NCI-H2029 treated with DMSO at 0.1 percent for 48 hours (cell line): ENCODE data around the gene PDXDC1.
"Not testable (repeated sequence)": the region's sequence is repeated elsewhere in the genome, so short reads cannot be mapped to it uniquely, and the experiment has no call there.

Experiments used
- DNase-seq: peaks from one replicate; lab custom pipeline; 2025; lab: John Stamatoyannopoulos, UW

PDXDC1 gene

DNA sequence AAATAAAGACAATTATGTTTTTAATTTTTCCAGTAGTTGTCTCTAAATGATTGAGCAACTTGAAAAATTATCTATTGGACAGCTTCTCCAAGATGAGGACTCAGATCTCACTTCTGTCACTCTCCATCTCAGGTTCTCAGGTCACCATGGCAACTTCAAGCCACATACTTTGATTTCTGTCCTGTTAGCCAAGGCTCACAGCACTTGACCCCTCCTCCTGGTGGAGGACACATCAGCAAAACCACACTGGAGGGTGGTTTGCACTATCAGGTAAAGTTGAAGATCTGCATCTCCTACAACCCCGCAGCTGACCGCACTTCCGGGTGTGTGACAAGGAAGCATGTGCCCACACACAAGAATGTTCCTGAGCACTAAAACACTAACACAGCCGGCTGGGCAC is 91.1 kb downstream of the PDXDC1 start:
- not testable (repeated sequence) for DNase-seq

DNA sequence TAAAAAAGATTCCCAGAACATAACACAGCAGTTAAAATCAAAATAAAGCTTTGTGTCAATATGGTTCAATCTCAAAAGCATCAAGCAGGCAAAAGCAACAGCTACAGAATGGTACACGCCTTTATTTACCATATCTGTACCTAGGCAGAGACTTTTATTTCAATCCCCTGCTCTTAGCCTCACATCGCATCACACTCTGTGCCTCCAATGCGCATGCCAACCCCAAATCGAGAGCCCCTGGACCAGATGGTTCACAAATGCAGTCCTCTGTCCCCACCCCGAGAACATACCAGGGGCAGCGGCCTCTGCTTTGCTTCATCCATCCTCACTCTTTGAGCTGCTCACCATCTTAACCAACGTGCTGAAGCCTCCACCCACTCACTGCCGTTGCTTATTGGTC is 91.9 kb downstream of the PDXDC1 start:
- DNase-seq: not testable (repeated sequence)

DNA sequence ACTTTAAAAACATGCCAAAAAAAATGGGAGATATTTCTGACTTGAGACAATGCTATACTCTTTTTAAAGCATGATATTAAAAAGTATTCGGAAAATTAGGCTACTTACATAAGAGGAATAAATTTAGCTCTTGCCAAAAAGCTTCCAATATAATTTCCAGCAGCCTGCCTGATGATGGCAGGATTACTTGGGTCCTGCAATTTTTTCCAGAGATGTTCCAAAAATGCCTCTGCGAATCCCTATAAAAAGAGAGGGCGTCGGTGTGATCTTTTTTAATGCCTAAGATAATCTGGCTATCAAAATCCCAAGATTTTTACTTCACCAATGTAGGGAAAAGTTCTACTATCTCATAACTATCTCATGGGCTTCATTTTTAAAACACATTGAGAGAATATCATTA is 96.2 kb downstream of the PDXDC1 start:
- DNase-seq: not testable (repeated sequence)

DNA sequence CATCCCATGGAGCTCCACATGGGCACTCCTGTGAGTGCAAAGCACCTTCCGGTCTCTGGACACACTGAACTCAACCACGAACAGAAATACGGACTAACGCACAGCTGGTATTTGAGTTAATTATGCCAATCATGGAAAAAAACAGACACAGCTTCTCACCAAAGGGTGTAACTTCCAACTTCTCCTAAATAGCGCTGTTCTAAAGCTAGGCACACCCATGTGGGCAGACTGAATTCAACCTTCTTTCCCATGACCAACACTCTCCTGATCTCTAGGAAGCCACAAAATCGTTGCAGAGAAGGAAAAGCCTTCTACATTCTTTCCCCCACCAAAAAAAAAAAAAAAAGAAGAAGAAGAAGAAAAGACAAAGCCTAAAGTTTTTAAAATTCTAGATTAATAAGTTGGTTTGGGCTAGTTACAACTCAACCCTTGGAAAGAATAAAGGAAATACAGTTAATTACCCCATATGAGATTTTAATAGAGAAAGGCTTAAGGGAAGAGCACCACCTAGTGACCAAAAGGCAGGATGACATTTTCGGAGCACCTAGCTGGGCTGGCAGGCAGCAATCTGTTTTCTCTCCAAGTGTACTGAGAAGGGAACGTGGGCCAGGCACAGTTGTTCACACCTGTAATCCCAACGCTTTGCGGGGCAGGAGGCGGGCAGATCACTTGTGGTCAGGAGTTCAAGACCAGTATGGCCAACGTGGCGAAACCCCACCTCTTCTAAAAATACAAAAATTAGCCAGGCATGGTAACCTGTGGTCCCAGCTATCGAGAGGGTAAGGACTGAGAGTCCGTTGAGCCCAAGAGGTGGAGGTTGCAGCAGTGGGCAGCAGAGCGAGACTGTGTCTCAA is 97.3 kb downstream of the PDXDC1 start:
- DNase-seq: not testable (repeated sequence)

DNA sequence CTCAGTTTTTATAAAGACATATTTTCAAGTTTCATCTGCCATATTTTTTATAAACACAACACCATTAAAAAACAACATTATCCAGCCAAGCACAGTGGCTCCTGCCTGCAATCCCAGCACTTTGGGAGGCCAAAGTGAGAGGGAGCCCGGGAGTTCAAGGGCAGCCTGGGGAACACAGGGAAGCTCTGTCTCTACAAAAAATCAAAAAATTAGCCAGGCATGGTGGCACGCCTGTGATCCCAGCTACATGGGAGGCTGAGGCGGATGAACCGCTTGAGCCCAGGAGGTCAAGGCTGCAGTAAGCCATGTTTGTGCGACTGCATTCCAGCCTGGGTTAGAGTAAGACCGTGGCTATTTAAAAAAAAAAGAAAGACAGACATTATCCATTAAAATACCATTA is 98.3 kb downstream of the PDXDC1 start:
- no peak for DNase-seq

DNA sequence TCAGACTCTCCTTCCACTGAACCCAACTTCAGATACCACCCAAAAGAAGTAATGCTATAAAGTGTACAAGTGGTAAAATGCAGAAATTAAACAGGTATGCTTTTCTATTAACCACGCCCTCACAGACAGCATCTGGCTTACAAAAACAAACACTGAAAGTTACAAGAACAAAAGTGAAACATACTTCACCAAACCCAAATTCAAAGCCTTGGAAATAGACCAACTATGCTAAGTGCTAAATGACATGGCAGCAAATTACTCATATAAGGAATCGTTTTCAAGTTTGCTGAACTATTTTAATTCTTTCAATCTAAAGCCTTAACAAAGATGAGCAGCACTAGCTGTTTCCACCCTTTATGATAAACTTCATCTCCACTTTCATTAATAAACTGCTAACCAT is 101.3 kb downstream of the PDXDC1 start:
- DNase-seq: not testable (repeated sequence)

DNA sequence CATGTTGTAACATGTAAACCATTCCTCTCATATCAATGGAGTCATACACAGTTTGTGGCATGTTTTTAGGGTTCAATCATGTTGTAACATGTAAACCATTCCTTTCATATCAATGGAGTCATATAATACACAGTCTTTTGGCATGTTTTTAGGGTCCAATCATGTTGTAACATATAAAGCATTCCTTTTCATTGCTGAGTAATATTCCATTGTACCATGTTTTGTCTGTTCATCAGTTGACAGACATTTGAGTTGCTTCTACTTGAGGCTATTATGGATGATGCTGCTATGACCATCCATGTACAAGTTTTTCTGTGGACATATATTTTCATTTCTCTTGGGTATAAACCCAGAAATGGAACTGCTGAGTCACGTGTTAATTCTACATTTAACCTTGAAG is 106.1 kb downstream of the PDXDC1 start:
- not testable (repeated sequence) for DNase-seq

DNA sequence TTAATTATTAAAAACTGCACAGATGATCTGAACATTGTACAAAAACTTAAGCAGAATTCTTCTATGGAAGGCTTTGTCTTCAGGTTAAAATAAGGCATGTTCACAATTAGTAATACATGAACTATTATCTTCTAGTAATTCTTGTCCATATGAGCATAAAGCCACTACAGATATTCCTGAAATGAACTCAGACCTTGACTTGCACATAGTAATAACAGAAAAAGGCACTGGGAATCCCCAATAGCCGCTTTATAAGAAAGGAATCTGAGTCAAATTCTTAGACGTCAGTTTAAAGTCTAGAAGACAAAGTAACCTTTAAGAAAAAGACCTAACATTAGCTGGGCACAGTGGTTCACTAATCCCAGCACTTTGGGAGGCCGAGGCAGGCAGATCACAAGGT is 108.0 kb downstream of the PDXDC1 start:
- DNase-seq: not testable (repeated sequence)

DNA sequence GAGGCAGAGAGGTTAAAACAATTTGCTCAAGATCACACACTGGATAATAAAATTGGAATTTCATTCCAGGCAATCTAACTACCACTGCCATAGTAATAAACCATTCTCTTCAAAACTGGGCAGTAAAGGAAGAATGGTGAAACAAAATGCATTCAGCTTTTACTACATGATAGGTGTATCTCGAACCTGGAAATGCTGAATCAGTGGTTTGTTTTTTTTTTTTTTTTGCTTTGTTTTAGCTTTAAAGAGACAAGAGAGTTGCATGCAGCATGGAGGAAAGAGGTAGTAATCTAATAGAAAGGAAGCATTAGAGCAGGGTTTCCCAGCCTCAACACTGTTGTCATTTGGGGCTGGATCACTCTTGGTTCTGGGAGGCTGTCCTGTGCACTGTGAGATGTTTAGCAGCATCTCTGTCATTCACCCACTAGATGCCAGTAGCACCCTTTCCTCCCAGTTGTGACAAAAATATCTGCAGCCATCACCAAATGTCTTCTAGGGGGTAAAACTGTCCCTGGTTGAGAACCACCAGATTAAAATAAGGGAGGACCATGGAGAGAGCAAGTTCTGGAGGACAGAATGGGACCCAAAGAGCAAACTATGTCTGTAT is 115.9 kb downstream of the PDXDC1 start:
- not testable (repeated sequence) for DNase-seq

DNA sequence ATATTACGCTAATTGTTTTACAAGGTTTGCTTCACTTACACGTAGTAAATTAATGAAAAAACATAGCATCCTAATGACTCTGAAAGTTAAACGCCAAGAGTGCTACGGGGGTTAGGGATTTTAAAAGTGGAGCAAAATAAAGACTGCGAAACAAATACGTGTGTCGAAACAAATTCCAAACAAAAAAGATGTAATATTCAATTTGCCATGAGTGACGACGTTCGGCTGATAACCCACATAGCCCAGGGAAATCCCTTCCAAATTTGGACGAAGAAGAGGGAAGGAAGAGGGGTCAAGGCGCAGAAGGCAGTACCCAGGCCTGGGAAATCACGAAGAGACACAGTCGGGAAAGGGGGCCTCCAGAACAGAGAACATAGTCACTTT is 118.7 kb downstream of the PDXDC1 start:
- DNase-seq: not testable (repeated sequence)

DNA sequence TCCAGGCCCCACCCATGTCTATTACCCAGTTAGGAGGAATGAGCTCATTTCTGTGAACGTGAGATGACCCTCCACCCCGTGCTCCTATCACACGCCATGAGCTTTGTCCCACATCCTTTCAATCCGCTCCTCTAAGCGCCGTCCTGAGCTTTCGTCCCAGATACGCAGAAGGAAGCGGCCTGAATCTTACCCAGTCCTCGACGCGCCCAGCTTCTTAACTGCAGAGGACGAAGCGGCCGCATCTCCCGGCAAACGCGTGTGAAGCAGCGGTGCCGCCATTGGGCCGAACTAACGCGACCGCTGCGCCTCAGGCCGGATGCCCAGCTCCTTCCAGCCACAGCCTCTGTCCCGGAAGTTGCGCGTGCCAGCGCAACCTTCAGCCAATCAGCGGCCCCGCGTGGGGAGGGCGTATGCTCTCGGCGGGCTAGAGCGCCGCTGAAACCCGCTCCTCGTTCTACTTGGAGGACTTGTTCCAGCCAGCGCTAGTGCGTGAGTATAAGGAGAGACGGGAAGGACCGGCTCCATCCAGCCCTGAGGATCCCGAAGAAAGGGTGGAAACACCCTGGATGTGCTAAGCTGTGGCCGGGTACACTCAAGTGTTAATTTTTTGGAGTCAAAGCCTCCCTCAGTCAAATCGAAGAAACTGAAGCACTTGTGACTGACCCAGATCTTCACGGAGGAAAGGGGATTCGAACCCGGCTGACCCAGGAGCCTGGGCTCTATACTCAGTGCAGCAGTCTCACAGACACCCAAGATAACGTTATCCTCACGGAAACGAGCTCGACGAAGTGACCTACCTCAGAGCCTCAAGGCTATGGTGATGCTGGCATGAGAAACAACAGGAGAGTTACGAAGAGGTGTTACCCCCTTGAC is 119.4 kb downstream of the PDXDC1 start, which contains the start of gene RRN3:
TSS of gene RRN3 (minus strand) at position 318 of the 873 bp plus-strand sequence. CDS start at position 279, 39 bp downstream.
- peak; percentile 59 for DNase-seq

DNA sequence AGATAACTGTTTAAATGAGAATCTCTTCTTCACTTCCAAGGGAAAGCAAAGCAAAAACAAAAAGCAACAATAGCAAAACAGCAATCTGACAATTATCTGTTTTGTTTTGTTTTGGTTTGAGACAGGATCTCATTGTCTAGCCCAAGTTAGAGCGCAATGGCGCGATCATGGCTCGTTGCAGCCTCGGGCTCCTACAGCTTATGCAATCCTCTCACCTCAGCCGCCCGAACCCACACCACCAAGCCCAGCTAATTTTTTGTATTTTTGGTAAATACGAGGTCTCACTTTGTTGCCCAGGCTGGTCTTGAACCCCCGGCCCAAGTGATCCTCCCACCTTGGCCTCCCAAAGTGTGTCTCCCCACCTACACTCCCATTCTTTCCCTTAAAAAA is 121.8 kb downstream of the PDXDC1 start:
- DNase-seq: not testable (repeated sequence)

DNA sequence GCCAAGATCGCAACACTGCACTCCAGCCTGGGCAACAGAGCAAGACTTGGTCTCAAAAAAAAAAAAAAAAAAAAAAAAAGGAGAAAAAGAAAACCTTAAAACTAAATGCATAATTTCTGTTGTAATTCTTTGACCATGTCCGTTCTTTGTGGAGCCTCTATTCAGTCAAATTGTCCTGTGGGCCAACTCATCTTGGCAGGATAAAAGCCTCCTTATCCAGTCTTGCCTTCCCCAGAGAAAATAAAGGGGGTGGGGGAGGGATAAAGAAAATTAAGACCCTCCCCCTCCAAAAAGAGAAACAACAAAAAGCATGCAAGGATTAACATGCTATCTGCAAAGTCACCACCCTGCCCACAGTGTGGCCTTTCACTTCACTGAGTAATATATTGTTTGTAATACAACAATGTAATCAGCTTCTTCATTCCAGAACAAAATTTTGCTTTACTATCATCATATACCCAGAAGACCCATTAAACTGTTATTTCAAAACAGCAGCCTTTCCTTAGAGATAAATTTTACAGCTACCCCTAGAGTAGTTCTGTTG is 124.6 kb downstream of the PDXDC1 start:
- DNase-seq: not testable (repeated sequence)

DNA sequence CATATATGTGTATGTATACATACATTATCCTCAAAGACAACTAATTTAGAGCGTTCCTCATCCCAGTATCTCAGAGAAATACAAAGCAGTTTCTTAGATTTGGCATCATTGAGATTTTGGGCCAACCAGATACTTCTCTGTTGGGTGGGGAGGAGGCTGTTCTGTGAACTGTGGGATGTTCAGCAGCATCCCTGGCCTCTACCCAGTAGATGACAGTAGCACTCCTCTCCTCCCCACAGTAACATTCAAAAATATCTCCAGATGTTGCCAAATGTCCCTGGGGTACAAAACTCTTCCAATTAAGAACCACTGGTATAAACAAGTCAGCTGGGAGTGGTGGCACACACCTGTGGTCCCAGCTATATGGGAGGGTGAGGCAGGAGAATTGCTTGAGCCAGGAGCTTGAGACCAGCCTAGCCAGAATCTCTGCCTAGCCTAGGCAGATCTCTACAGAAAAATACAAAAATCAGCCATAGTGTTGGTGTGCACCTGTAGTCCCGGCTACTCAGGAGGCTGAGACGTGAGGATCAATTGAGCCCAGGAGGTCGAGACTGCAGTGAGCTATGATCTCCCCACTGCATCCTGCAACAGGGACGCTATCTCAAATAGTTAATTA is 125.7 kb downstream of the PDXDC1 start:
- not testable (repeated sequence) for DNase-seq

DNA sequence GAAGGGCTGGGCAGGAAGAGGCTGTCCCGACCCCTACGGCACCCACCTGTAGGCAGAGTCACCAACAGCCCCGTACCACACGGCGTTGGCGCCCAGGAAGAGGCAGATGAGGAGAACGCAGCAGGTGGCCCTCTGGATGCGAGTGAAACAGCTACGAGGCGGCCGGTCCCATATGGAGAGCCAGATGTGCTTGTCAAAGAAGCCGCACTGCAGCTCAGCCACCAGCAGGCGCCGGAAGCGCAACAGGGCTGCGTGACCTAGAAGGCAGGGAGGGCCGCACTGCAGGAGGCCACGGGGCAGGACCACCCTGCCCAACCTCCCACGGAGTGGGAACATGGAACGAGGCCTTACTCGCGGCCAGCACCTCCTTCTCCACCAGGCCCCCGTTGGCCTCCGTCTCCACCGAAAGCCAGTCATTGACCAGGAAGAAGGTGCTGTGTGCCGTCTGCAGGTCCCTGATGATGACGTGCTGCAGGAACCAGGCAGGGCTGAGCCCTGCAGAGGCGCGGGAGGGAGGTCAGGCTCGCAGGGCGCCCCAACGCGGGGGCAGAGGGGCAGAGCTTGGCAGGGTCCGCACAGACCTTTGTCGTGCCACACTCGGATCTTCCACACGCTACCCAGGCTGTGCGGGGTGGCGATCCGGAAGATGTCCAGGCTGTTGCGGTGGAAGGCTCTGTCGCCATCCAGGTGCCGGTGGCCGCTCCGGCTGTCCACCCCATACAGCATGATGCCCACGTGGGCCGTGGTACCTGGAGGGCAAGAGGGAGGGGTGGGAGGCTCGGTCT is 153.0 kb downstream of the PDXDC1 start:
- not testable (repeated sequence) for DNase-seq

DNA sequence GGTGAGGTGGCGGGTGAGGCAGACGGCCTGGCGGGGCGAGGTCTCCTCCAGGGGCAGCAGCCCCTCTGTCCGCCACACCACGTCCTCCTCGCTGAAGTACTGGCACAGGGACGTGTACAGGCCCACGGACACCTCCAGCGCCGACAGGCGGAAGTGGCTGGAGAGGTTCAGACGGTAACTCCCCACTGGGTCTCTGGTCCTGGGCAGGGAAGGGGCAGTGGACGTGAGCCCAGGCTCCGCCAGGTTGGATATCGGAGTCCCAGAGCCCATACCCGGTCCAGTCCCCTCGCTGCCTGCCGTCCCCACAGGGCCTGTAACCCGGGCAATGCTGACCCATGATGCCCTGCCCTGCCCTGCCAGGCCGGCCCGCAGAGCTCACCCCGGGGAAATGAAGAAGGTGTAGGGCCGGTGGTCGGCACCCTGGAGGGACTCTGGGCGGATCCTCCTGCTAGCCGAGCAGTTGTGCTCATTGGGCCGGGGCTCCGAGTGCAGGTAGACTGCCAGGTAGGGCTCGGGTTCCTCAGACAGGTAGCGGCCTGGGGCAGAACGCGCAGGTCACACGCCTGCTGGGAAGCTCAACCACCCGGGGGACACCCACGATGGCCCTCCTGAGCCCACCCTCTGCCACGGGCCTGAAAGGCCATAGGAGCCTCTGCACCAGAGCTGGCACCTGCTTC is 155.6 kb downstream of the PDXDC1 start:
- DNase-seq: not testable (repeated sequence)

DNA sequence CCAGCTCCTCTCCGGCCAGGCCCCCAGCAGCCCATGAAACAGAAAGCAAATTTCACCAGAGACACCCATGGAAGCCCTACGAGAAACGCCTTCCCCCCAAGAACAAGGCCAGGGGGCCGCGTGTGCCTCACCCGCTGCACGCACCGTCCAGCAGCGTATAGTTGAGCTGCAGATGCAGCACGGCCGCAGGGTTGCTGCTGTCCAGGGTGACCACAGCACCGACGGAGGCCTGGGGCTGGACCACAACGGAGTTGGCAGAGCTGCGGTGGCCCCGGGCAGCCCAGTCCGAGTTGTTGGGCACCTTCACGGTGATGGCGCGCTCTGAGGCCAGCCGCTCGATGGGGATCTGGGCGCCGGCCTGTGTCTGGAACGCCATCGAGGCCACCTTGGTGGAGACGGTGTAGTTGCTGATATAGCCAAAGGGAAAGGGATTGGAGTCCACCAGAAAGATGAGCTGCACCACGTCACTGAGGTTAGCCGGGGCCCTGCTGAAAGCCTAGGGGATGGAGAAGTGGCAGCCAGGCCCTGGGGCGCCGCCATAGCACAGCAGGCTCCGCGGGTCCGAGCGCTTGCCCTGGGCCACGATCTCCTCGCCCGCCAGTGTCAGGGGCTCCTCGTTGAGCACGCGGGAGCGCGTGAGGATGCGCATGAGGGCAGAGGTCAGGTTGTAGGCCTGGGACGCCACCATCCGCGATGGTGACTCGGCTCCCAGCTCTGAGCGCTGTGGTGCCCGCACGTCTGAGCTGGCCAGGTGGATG is 156.3 kb downstream of the PDXDC1 start:
- DNase-seq: not testable (repeated sequence)

DNA sequence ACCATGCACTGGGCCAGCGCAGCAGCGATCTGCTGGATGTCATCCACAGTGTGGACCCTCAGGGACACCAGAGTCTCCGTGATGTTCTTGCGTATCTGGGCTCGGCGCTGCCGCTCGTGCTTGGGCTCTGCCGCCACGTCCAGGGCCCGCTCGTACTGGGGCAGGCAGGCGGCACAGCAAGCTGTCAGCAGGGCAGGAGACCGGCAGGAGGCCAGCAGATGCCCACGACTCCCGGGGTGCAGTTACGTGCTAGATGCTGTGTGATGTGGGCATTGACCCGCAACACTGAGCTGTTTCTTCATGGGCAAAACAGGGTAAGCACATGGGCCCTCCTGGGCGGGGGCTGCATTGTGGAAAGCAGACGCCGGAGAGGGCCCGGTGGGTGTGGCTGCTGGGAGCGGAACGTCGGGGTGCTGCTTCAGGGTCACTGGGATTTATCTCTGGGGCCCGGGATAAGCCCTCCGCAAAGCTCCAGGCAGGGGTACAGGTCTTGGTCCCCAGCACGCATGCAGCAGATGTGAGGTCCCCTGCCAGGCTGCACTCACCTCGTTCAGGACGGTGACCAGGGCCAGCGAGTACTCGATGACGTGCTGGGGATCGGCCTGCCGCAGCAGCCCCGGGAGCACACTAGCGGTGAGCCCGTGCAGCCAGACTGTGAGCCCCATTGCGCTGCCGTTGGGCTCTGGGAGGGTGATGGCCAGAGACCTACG is 158.0 kb downstream of the PDXDC1 start:
- DNase-seq: not testable (repeated sequence)

DNA sequence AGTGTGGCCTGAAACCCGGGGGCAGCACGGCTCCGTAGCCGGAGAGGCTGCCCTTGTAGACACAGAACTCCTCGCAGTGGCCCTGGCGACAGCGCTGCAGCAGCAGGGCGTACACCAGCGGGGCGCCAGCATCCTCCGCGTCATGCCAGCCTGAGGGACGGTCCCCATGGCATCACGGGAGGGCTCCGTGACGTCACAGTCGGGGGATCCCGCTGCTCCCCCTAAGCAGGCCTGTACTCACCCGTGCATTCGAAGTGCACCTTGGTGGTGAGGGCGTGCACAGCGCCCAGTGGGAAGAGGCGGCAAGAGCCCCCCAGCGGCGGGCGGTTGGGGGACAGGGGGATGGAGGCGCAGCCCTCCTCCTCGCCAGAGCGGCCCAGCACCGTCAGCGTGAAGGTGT is 158.7 kb downstream of the PDXDC1 start:
- not testable (repeated sequence) for DNase-seq
